Epithelial cell of esophagus (primary cell): ENCODE data around the gene RAD9B.
"Not testable (repeated sequence)": the region's sequence is repeated elsewhere in the genome, so short reads cannot be mapped to it uniquely, and the experiment has no call there.

Experiments used
- DNase-seq: peaks from one replicate; pipeline ENCODE4 v3.0.0; 2010; ENCODE audit warnings: low read depth
- H3K4me3 ChIP-seq: 2 replicates; pipeline ENCODE4 v1.5.1; 2011; ENCODE audit warnings: mild to moderate bottlenecking, low read length, control low read depth
- TF ChIP-seq, protein P1 (sequence below): IDR thresholded peaks from 2 replicates; pipeline ENCODE4 v1.5.1; 2011; ENCODE audit warnings: low read depth, mild to moderate bottlenecking, low read length, control low read depth, inconsistent platforms; ENCODE audit not compliant: insufficient read depth; ENCODE audit errors: missing control alignments

The RAD9B gene

DNA sequence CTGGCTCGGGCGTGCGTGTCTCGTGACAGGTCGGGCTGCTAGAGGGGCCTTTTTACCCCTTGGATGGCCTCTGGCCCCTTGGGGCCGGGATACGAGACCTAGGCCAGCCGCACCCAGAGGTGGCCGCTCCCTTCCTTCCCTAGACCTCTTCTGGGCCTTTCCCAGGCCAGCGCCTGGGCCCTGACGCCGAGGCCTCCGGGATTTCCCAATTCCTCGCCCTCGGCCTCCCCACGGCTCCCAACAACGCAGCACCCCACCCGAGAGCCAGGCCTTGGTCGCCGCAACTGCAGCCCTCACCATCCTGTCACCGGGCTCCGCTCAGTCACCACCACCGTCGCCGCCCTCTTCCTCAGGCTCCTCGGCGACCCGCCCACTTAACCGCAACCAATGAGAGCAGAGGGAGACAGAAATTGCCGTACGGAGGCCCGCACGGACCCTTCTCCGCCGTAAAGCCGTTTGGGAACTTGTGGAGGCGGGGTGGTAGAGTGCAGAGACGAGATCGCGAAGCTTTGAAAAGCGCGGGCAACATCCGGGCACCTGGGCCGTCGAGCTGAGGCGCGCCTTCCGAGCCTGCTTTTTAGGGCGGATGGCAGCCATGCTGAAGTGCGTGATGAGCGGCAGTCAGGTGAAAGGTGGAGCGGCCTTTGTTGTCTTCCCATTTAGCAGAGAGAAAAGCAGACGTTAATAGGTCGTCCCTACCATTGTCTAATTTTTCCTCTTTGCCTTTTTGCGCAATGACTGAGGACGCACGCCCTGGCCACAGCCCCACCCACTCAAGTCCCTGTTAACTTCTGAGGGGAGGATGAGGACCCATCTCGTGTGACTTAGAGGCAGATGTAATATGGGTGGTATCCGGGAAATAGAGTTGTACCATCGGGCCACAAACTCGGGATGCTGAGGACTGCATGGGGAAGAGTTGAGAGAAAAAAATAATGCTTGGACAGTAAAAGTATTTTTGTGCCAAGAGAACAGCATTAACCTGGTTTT is at the start of gene RAD9B, which contains the start of gene VPS29:
Gene RAD9B (plus strand): TSS at position 580 of the 987 bp plus-strand sequence. CDS start 7 bp downstream, at position 587.
Gene VPS29 (minus strand): TSS at position 360 of the 987 bp plus-strand sequence. CDS start 60 bp downstream, at position 300.
- DNase-seq: peak; percentile 99
- TF ChIP-seq, protein P1, sequence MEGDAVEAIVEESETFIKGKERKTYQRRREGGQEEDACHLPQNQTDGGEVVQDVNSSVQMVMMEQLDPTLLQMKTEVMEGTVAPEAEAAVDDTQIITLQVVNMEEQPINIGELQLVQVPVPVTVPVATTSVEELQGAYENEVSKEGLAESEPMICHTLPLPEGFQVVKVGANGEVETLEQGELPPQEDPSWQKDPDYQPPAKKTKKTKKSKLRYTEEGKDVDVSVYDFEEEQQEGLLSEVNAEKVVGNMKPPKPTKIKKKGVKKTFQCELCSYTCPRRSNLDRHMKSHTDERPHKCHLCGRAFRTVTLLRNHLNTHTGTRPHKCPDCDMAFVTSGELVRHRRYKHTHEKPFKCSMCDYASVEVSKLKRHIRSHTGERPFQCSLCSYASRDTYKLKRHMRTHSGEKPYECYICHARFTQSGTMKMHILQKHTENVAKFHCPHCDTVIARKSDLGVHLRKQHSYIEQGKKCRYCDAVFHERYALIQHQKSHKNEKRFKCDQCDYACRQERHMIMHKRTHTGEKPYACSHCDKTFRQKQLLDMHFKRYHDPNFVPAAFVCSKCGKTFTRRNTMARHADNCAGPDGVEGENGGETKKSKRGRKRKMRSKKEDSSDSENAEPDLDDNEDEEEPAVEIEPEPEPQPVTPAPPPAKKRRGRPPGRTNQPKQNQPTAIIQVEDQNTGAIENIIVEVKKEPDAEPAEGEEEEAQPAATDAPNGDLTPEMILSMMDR: no peak
- peak within 1 kb of the TSS; percentile 89 for H3K4me3 ChIP-seq

DNA sequence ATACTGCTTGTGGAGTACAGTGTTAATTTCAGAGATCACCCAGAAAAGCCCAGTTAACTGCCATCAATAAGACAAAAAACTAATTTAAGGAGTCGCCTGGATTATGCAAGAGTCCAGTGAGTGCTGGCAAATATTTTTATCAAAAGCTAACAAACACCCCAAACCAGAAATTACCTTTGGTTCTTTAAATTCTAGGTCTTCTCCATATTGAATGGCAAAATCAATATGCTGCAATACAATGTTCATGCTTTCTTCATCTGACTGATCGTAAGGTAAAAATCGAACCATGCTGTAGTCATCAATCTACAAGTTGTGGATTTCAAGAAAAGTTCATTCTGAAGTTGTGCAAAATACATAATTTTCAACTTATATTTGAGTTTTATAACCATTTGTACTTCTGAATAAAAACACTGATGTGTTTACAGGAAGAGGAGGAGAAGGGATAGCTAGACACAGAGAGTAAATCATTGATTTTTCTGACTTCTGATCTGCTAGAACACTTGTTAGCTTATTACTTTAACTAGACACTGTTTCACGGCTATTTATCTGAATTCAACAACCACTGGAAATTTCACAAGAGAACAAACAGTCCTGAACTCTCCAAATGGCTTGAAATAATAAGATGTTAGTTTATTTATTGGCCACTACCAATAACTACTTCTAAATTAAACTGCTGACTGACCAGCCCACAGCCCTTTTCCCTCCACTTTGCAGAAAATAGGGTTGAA is 48.4 kb upstream of the RAD9B start:
- TF ChIP-seq, protein P1: no peak
- no peak overlapping the region for H3K4me3 ChIP-seq
- DNase-seq: no peak

DNA sequence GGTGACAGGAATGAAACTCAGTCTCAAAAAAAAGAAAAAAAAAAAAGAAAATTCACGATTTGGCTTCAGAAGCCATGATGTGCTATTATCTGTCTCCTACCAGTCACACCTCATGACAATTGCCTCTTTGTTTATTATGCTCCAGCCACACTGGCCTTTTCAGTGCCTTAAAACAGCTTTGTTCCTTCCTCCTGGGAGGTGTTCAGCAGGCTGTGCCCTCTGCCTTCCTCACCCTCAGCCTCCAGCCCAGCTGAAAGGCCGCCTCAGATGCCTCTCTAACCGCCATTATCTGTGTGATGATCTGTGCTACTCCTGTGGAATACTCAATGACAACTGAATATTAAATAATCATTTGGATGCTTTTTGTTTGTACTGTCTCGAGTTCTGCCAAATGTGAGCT is 43.4 kb upstream of the RAD9B start:
- TF ChIP-seq, protein P1: no peak
- no peak overlapping the region for H3K4me3 ChIP-seq
- no peak for DNase-seq

DNA sequence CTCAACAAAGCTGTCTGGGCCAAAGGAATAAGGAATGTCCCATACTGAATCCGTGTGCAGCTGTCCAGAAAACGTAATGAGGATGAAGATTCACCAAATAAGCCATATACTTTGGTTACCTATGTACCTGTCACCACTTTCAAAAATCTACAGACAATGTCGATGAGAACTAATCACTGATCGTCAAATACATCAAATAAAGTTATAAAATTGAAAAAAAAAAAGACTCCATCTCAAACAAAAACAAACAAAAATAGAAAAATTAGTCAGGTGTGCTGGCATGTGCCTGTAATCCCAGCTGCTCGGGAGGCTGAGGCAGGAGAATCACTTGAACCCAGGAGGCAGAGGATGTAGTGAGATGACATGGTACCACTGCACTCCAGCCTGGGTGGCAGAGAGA is 40.9 kb upstream of the RAD9B start:
- DNase-seq, H3K4me3 ChIP-seq: not testable (repeated sequence)

DNA sequence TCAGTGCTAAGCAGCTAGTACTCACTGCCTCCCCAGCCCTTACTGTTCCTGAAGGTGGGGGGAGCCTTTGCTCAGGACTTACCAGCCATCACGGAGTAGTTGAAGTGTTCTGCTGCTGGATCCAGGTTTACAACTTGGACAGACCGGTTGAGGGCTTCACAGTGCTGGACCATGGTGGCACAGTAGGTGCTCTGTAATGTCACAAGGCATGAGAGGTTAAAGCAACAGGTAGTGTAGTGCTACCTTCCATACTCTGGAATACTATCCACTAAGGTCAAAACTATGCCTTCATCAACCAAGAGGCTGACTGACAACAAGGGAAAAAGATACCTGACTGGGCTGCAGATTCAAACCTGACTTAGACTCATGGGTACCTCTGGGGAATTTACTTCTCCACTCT is 37.1 kb upstream of the RAD9B start:
- DNase-seq: no peak
- TF ChIP-seq, protein P1: no peak
- H3K4me3 ChIP-seq: no peak overlapping the region

DNA sequence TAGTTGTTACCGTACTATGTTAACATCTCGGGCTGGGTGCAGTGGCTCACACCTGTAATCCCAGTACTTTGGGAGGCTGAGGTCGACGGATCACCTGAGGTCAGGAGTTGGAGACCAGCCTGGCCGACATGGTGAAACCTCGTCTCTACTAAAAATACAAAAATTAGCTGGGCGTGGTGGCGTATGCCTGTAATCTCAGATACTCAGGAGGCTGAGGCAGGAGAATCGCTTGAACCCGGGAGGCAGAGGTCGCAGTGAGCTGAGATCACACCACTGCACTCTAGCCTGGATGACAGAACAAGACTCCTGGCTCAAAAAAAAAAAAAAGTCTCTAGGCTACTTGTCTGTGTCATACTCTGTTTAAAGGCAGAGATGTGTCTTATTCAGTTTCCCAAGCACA is 36.4 kb upstream of the RAD9B start:
- not testable (repeated sequence) for DNase-seq, H3K4me3 ChIP-seq

DNA sequence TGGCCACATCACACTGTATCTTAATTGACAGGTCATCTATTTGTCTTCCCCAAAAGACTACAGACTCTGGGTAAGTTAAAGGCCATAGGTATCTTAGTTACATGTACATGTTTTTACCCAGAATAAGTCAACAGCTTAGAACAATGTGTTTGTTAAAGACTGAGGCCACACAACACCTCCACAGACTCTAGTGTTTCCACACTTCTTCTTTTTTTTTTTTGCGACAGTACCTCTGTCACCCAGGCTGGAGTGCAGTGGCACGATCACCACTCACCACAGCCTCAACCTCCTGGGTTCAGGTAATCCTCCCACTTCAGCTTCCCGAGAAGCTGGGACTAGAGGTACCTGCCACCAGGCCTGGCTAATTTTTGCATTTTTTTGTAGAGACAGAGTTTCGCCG is 35.3 kb upstream of the RAD9B start:
- DNase-seq: no peak
- TF ChIP-seq, protein P1: no peak
- H3K4me3 ChIP-seq: peak overlapping the region; percentile 77
